Activated CD8-positive, alpha-beta memory T cell treated with anti-CD3 and anti-CD28 coated beads, Interleukin-2, amount 50 U/mL, for 4 hours (primary cell): ENCODE results near the gene D2HGDH.
"Not testable (repeated sequence)": the region's sequence is repeated elsewhere in the genome, so short reads cannot be mapped to it uniquely, and the experiment has no call there.

Experiments used
- DNase-seq: peaks from one replicate; pipeline ENCODE4 v3.0.0-alpha.2; 2020

Gene D2HGDH

GRCh38 chr2:241796610-241797138, 62.2 kb downstream of the D2HGDH start:
- no peak for DNase-seq

GRCh38 chr2:241797441-241798080, 63.1 kb downstream of the D2HGDH start:
- DNase-seq: no peak

GRCh38 chr2:241798081-241798630, 63.7 kb downstream of the D2HGDH start:
- no peak for DNase-seq

- peak; percentile 14 for DNase-seq
Observed at GRCh38 chr2:241798631-241799521, 64.4 kb downstream of the D2HGDH start.

GRCh38 chr2:241799522-241800197, 65.2 kb downstream of the D2HGDH start:
- DNase-seq: no peak

- not testable (repeated sequence) for DNase-seq
Observed at GRCh38 chr2:241800198-241800903, 65.9 kb downstream of the D2HGDH start.

GRCh38 chr2:241801611-241802420, 67.4 kb downstream of the D2HGDH start:
- DNase-seq: peak; percentile 13

- no peak for DNase-seq
Observed at GRCh38 chr2:241802421-241803318, 68.2 kb downstream of the D2HGDH start.

GRCh38 chr2:241803387-241804325, 69.2 kb downstream of the D2HGDH start:
- DNase-seq: peak; percentile 48

GRCh38 chr2:241804326-241805229, 70.1 kb downstream of the D2HGDH start:
- peak; percentile 27 for DNase-seq

- DNase-seq: not testable (repeated sequence)
Observed at GRCh38 chr2:241806217-241806616, 71.8 kb downstream of the D2HGDH start.

GRCh38 chr2:241808051-241808720, 73.8 kb downstream of the D2HGDH start:
- no peak for DNase-seq

- no peak for DNase-seq
Observed at GRCh38 chr2:241808721-241809382, 74.4 kb downstream of the D2HGDH start, which contains the start of gene NEU4. Gene NEU4, plus strand, starts transcription at chr2:241809193. Its CDS starts 5,292 bp downstream, at chr2:241814485.

- no peak for DNase-seq
Observed at GRCh38 chr2:241809383-241810306, 75.2 kb downstream of the D2HGDH start.
